GM18870 (cell line): Measurements from ENCODE around the gene APH1B.
"Not testable (repeated sequence)": the region's sequence is repeated elsewhere in the genome, so short reads cannot be mapped to it uniquely, and the experiment has no call there.

Experiments used
- ATAC-seq: cut with Tn5 transposase; IDR thresholded peaks from one replicate; pipeline ENCODE4 v1.9.1; 2021; ENCODE audit warnings: moderate library complexity; ENCODE audit not compliant: unreplicated experiment

Gene APH1B

GRCh38 chr15:63295341-63295740 is 17.9 kb downstream of the APH1B start:
- no peak for ATAC-seq

GRCh38 chr15:63296195-63296594 is 18.8 kb downstream of the APH1B start:
- no peak for ATAC-seq

- ATAC-seq = no peak
These were observed 22.7 kb downstream of the APH1B start for GRCh38 chr15:63299943-63300575.

- ATAC-seq = no peak
These were observed 23.7 kb downstream of the APH1B start for GRCh38 chr15:63301088-63301487.

- no peak for ATAC-seq
These were observed 27.9 kb downstream of the APH1B start for GRCh38 chr15:63305260-63305659.

GRCh38 chr15:63306492-63307073 is 29.2 kb downstream of the APH1B start:
- no peak for ATAC-seq

GRCh38 chr15:63308491-63308890 is 31.1 kb downstream of the APH1B start:
- no peak for ATAC-seq

DNA sequence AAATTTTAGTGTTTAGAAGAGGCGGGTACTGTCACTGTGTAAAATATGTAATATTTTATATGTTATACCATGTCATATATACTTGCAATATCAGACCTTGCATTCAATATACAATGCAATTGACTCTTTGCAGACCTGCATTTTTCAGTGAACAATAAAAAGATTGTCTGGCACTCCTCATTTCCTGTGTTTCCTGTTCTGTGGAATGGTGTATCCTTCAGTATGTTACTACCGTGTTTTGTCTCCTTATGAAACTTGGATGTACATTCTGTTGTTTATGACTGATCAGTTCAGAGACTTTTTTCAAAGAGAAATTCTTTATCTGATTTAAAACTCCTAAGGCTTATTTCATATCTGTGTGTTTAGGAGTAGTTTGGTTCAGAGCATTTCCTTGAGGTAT is 31.5 kb downstream of the APH1B start:
- ATAC-seq = no peak

- no peak for ATAC-seq
These were observed 33.2 kb downstream of the APH1B start for GRCh38 chr15:63310646-63311045.

DNA sequence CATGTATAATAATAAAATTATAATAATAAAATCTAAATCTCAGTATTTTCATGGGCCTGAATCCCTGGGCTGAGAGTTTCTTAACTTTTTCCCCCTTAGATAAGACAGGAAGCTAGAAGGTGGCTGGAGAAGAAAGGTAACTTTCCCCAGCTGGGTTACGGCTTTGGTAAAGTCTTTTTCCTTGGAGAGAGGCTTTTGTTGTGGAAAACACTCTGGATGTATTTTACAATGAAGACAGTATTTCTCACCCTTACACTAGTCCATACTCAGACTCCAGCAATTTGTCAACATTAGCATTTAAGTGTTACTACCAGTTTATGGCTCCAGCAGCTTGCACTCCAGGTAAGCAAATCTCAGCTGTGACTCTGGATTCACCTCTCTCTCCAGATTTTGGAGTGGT is 34.9 kb downstream of the APH1B start:
- ATAC-seq = no peak

- ATAC-seq = no peak
These were observed 36.4 kb downstream of the APH1B start for GRCh38 chr15:63313825-63314224.

DNA sequence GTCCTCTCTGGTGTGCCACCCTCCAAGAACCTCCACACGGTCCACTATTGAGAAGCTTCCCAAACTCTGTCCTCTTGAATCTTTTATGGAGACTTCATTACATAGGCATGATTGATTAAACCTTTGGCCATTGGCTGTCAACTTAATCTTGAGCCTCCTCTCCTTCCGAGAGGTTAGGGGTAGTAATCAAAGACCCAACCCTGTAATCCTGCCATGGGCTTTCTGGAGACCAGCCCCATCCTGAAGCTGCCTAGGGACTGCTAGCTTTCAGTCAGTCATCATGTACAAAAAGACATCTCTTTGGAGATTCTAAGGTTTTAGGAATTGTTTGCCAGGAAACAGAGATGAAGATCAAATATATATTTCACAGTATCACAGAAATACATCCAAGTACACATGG is 37.0 kb downstream of the APH1B start:
- no peak for ATAC-seq

GRCh38 chr15:63318344-63318743 is 40.9 kb downstream of the APH1B start:
- ATAC-seq = no peak

GRCh38 chr15:63319065-63319464 is 41.7 kb downstream of the APH1B start:
- ATAC-seq = no peak

DNA sequence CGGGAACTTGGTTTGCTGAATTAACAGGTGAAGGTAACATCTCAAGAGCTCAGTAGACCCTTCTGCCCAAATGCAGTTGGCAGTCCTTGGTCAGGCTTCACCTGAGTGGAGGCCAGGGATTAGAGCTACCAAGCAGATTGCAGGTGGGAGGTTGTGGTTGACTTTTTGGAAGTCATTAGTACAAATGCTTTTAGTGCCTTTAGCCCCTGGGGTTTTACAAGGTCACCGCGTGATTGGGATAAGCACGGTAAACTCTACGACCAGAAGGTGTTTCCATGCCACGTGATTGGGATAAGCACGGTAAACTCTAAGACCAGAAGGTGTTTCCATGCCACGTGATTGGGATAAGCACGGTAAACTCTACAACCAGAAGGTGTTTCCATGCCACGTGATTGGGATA is 43.0 kb downstream of the APH1B start:
- ATAC-seq = not testable (repeated sequence)

GRCh38 chr15:63320981-63321380 is 43.6 kb downstream of the APH1B start:
- not testable (repeated sequence) for ATAC-seq

GRCh38 chr15:63321462-63321861 is 44.1 kb downstream of the APH1B start:
- no peak for ATAC-seq

DNA sequence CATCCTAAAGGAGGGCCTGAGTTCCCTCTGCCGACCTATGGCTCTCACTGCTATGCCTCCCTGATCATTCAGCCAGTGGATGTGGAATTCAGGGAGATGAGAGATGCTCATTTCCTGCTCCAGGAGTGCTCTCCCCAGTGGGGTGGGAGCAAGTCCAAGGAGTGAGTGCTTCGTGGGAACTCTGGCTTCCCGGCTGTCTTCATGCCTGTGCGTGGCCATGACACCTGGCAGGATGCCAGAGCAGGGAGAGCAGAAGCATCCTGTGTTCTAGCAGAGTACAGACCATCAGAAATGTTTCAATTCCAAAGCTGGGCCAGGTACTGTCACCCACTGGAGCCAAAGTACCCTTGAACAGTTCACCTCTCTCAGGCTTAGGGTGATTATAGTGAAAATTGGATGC is 45.1 kb downstream of the APH1B start:
- no peak for ATAC-seq

GRCh38 chr15:63323798-63324563 is 46.6 kb downstream of the APH1B start:
- no peak for ATAC-seq

DNA sequence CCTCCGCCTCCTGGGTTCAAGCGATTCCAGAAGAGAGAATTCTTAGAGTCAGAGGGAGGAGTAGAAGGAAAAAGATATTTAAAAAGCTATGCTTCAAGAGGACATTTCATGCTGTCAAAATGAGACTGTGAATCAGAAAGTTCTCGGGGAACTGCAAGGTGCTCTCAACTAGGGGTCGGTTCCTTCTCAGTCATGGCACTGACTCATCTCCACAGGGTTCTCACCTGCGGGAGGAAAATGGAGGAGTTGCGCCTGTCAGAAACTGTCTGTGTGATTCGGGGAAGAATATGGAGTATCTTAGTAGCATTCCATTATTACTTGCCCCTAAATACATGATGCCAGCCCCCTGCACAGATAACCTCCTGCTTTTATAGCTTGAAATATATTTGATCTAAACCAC is 47.4 kb downstream of the APH1B start:
- ATAC-seq = no peak

DNA sequence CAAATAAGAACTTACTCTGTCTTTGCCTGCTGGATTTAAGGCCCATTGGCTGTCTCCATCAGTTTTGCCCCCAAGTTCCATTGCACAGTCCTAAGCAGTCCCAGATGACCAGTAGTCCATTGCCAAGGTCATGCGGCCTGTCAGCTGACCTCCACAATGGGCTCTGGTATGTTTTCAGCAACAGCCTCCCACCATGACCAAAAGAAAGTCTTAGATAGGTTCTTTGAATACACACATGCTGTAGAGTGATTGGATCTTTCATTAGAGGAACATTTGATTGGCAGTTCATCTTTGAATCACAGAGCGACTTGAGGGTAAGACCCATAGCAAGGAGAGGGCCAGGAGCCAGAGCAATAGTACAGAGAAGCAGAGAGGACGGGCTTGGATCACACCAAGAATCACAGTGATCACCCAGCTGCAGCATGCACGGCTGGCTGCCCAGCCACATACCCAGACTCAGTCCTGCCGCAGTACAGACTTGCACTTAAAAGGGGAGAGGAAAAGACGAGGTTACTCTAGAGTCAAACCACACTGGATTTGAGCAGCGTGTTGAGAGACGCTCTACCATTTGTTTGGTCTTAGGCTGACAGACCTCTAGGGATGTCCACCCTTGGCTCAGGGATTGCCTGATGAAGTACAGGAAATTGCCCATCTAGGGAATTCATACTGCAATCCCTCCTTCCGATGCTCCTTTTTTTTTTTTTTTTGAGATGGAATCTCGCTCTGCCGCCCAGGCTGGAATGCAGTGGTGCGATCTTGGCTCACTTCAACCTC is 50.4 kb downstream of the APH1B start:
- no peak for ATAC-seq
